B cell (primary cell): ENCODE data around the gene ABLIM1. TPM values are rescaled to one million over a fixed set of nuclear protein-coding genes. Genes with fewer than 3 reads are reported as not detected.

Experiments used
- ATAC-seq: fragments of 200-7000 bp; cut with Tn5 transposase; one replicate; pipeline ENCODE4 v1.10.0; 2021; ENCODE audit warnings: low read depth, mild to moderate bottlenecking, moderate number of reproducible peaks, moderate library complexity
- CTCF ChIA-PET: fragments of 350-600 bp; sonication (Branson Sonifier 250); formaldehyde crosslinking; loops from one replicate; lab custom pipeline; 2021; ENCODE audit warnings: antibody characterized with exemption, inconsistent platforms; lab: Charles Lee
- POLR2A ChIA-PET: fragments of 350-600 bp; sonication (Branson Sonifier 250); formaldehyde crosslinking; loops from one replicate; lab custom pipeline; 2021; ENCODE audit warnings: antibody characterized with exemption; lab: Charles Lee
- DNase-seq: peaks from one replicate; pipeline ENCODE4 v3.0.0; 2013
- H2AFZ ChIP-seq: 2 replicates; pipeline ENCODE4 v1.6.1; 2012; ENCODE audit warnings: mild to moderate bottlenecking, low read depth, low read length; ENCODE audit not compliant: insufficient read depth, poor library complexity, severe bottlenecking
- H3K27ac ChIP-seq, 2 donors: 1 replicate in 1 of 2; 2 replicates in 1 of 2; pipeline ENCODE4 v1.5.1; 2012 to 2013; ENCODE audit warnings: low read length in 2 of 2, mild to moderate bottlenecking in 2 of 2, moderate library complexity in 1 of 2
- H3K27me3 ChIP-seq, 4 experiments: fragments of 200-600 bp in 1 of 4; sonication (generic) in 1 of 4; replicated peaks in 1 of 4; 1 replicate in 2 of 4; 2 replicates in 2 of 4; pipeline versions ENCODE4 v1.6.1 to v1.7.0; 2013 to 2016; ENCODE audit warnings: low read length in 3 of 4, mild to moderate bottlenecking in 2 of 4, mixed read lengths in 1 of 4, moderate library complexity in 1 of 4; ENCODE audit not compliant: insufficient read depth in 4 of 4, control insufficient read depth in 3 of 4; ENCODE audit errors: control extremely low read depth in 1 of 4
- H3K36me3 ChIP-seq, 2 experiments: replicated peaks in 1 of 2; 1 replicate in 1 of 2; 2 replicates in 1 of 2; pipeline versions ENCODE4 v1.6.1 to v1.7.1; 2013; ENCODE audit warnings: low read length in 1 of 2; ENCODE audit not compliant: insufficient read depth in 2 of 2, control insufficient read depth in 1 of 2; ENCODE audit errors: control extremely low read depth in 1 of 2, extremely low read depth in 1 of 2
- H3K4me1 ChIP-seq, 2 donors: fragments of 200-600 bp in 1 of 2; sonication (generic) in 1 of 2; 1 replicate in 1 of 2; 2 replicates in 1 of 2; pipeline versions ENCODE4 v1.5.1 to v1.6.1; 2013 to 2017; ENCODE audit warnings: low read length in 2 of 2; ENCODE audit not compliant: control insufficient read depth in 2 of 2, insufficient read depth in 2 of 2
- H3K4me2 ChIP-seq: replicated peaks from 2 replicates; pipeline ENCODE3; 2012; ENCODE audit warnings: mild to moderate bottlenecking, low read depth, low read length; ENCODE audit not compliant: poor library complexity, severe bottlenecking
- H3K4me3 ChIP-seq, 5 experiments: fragments of 200-600 bp in 1 of 5; sonication (generic) in 1 of 5; 1 replicate in 3 of 5; 2 replicates in 2 of 5; pipeline versions ENCODE4 v1.5.1 to v1.7.0; 2011 to 2016; ENCODE audit warnings: low read length in 4 of 5, mild to moderate bottlenecking in 4 of 5, low read depth in 2 of 5, control low read depth in 1 of 5, moderate library complexity in 1 of 5; ENCODE audit not compliant: insufficient read depth in 1 of 5; ENCODE audit errors: control extremely low read depth in 1 of 5, extremely low read depth in 1 of 5
- H3K79me2 ChIP-seq: fragments of 200-600 bp; sonication (generic); one replicate; pipeline ENCODE4 v1.6.0; 2016; ENCODE audit warnings: low read length; ENCODE audit not compliant: control insufficient read depth, insufficient read depth
- H3K9ac ChIP-seq: fragments of 200-600 bp; sonication (generic); 2 replicates; pipeline ENCODE4 v1.6.1; 2017; ENCODE audit warnings: mild to moderate bottlenecking, low read length, moderate library complexity
- H3K9me3 ChIP-seq, 3 donors: one replicate each; pipeline versions ENCODE4 v1.6.1 to v1.7.1; 2013; ENCODE audit warnings: low read length in 2 of 3; ENCODE audit not compliant: control insufficient read depth in 2 of 3, insufficient read depth in 1 of 3; ENCODE audit errors: control extremely low read depth in 1 of 3
- H4K20me1 ChIP-seq: 2 replicates; pipeline ENCODE4 v1.6.0; 2012; ENCODE audit warnings: mild to moderate bottlenecking, low read length; ENCODE audit not compliant: insufficient read depth, control insufficient read depth, poor library complexity, severe bottlenecking
- H3K27ac Mint-ChIP-seq: one replicate; pipeline ENCODE4 v1.8.0; 2021; ENCODE audit warnings: mixed read lengths
- H3K27me3 Mint-ChIP-seq: one replicate; pipeline ENCODE4 v1.8.0; 2021; ENCODE audit warnings: mixed read lengths
- H3K4me1 Mint-ChIP-seq: one replicate; pipeline ENCODE4 v1.8.0; 2021; ENCODE audit warnings: mixed read lengths
- H3K4me3 Mint-ChIP-seq: one replicate; pipeline ENCODE4 v1.8.0; 2021; ENCODE audit warnings: mixed read lengths
- H3K9me3 Mint-ChIP-seq: one replicate; pipeline ENCODE4 v1.8.0; 2022; ENCODE audit warnings: mixed read lengths; ENCODE audit not compliant: insufficient read depth
- CTCF ChIP-seq: fragments of 200-600 bp; IDR thresholded peaks from one replicate; pipeline ENCODE4 v1.8.0; 2022; ENCODE audit warnings: antibody characterized with exemption, mild to moderate bottlenecking
- EZH2 ChIP-seq: IDR thresholded peaks from 2 replicates; pipeline ENCODE4 v1.6.1; 2012; ENCODE audit warnings: borderline replicate concordance, low read depth, mild to moderate bottlenecking, moderate library complexity, low read length; ENCODE audit not compliant: insufficient read depth, poor library complexity, severe bottlenecking
- WGBS: methylation state at CpG from one replicate; pipeline ENCODE4 v1.1.5; 2013; ENCODE audit warnings: missing lambda C conversion rate; ENCODE audit not compliant: insufficient coverage; 5-methylcytosine and 5-hydroxymethylcytosine counted together
- intact Hi-C: fragments of 100-400 bp; cut with micrococcal nuclease; formaldehyde crosslinking; loops from one replicate; pipeline ENCODE4 v1.10.0; 2022
- polyA plus RNA-seq: library from polyadenylated mRNA; depleted of rRNA; stranded (reverse); fragments of >200 nt; gene quantifications from 2 replicates; pipeline ENCODE4 v1.2.3, GENCODE V29; 2012
- total RNA-seq, 2 donors: library from RNA; stranded (reverse); fragments of 120-200 nt in 1 of 2; gene quantifications; 1 replicate in 1 of 2; 2 replicates in 1 of 2; pipeline versions ENCODE4 v1.2.3 to v1.2.4, GENCODE V29; 2013 to 2022

ABLIM1 gene
- total and polyA plus RNA-seq, 2 donors (not counting 1 experiment from before 2014, with no cell fraction given), result 55.6 to 148 TPM

GRCh38 chr10:114436941-114437340 lies 221.1 kb downstream of the ABLIM1 start:
- H3K9me3 ChIP-seq, result no peaks in the 10 kb centered on the region
- no peak overlapping the region for H3K27ac Mint-ChIP-seq
- no peaks in the 10 kb centered on the region for H3K4me1 ChIP-seq
- H3K27ac ChIP-seq, result no peak overlapping the region
- intact Hi-C loops, result loop anchor here (10.0 kb wide), 1 partner anchor 132 kb away; no protein-coding TSS in a partner anchor
- no peaks in the 10 kb centered on the region for H3K27me3 Mint-ChIP-seq
- H2AFZ ChIP-seq, result no peak overlapping the region
- no peaks in the 10 kb centered on the region for H3K4me1 Mint-ChIP-seq
- H3K27me3 ChIP-seq, result no peaks in the 10 kb centered on the region
- CTCF ChIA-PET, result no interaction called here
- H3K36me3 ChIP-seq, result peaks cover 16 to 89% of the 10 kb centered on the region in 2 experiments
- TF ChIP-seq CTCF, result no peak
- no peak for TF ChIP-seq EZH2
- H3K9me3 Mint-ChIP-seq, result no peaks in the 10 kb centered on the region
- H3K9ac ChIP-seq, result no peak overlapping the region
- ATAC-seq (no peak), DNase-seq (no peak)
- no peaks in the 10 kb centered on the region for H3K79me2 ChIP-seq
- H4K20me1 ChIP-seq, result no peaks in the 10 kb centered on the region
- POLR2A ChIA-PET, result no interaction called here
- H3K4me3 ChIP-seq, result no peak overlapping the region
- H3K4me3 Mint-ChIP-seq, result no peak overlapping the region
- 100% methylated on average over 1 of the region's 2 CpGs for WGBS
- H3K4me2 ChIP-seq, result no peak overlapping the region

GRCh38 chr10:114432566-114433093 lies 225.4 kb downstream of the ABLIM1 start:
- ATAC-seq (no peak), DNase-seq (no peak)
- H3K4me3 Mint-ChIP-seq, result no peak overlapping the region
- Histone ChIP-seq H3K79me2 (no peaks in the 10 kb centered on the region), H3K4me1 (no peaks in the 10 kb centered on the region), H3K36me3 (peaks cover 10 to 61% of the 10 kb centered on the region in 2 experiments), H3K27me3 (no peaks in the 10 kb centered on the region), H3K4me3 (no peak overlapping the region), H3K4me2 (no peak overlapping the region), H2AFZ (no peak overlapping the region), H3K9ac (no peak overlapping the region), H3K9me3 (no peaks in the 10 kb centered on the region), H3K27ac (no peak overlapping the region), H4K20me1 (no peaks in the 10 kb centered on the region)
- CTCF ChIA-PET, result interaction anchor here (0.5 to 1.2 kb wide), 2 partner anchors 129 to 308 kb away, joined by 3 to 4 read pairs; no protein-coding TSS in a partner anchor
- no peaks in the 10 kb centered on the region for H3K4me1 Mint-ChIP-seq
- H3K9me3 Mint-ChIP-seq, result no peaks in the 10 kb centered on the region
- H3K27ac Mint-ChIP-seq, result no peak overlapping the region
- TF ChIP-seq CTCF (no peak), EZH2 (no peak)
- no peaks in the 10 kb centered on the region for H3K27me3 Mint-ChIP-seq
- WGBS, result 100% methylated on average over 2 of the region's 4 CpGs
- POLR2A ChIA-PET, result no interaction called here
- intact Hi-C loops, result loop anchor here (10.0 kb wide), 1 partner anchor 128 kb away; no protein-coding TSS in a partner anchor
